ENCODE results near the gene PLCL1.

GRCh38 chr2:197914778-197915177 is 110.4 kb downstream of the PLCL1 start:
- TF ChIP-seq CTCF (IDR thresholded peaks at IDR 0.05) (no peak), POLR2A (IDR thresholded peaks at IDR 0.05) (no peak)

Measured in esophagus squamous epithelium (tissue), 4 donors.